Kasumi-1 (cell line): Measurements from ENCODE around the gene APCDD1.

ENCODE experiments used
- DNase-seq, 2 experiments: peaks; one replicate each; lab custom pipeline; 2025; lab: John Stamatoyannopoulos, UW

APCDD1 gene

GRCh38 chr18:10432781-10433180, 21.7 kb upstream of the APCDD1 start:
- no peak for DNase-seq

GRCh38 chr18:10436160-10436559, 18.3 kb upstream of the APCDD1 start:
- no peak for DNase-seq

- DNase-seq = no peak
Observed at GRCh38 chr18:10437837-10438236, 16.6 kb upstream of the APCDD1 start.

GRCh38 chr18:10439898-10440297, 14.5 kb upstream of the APCDD1 start:
- no peak for DNase-seq

GRCh38 chr18:10440884-10441283, 13.6 kb upstream of the APCDD1 start:
- no peak for DNase-seq

- DNase-seq = no peak
Observed at GRCh38 chr18:10441472-10441871, 13.0 kb upstream of the APCDD1 start.

GRCh38 chr18:10442551-10442971, 11.9 kb upstream of the APCDD1 start:
- no peak for DNase-seq

- no peak for DNase-seq
Observed at GRCh38 chr18:10443001-10443400, 11.4 kb upstream of the APCDD1 start.

- DNase-seq = no peak
Observed at GRCh38 chr18:10444314-10445006, 10.0 kb upstream of the APCDD1 start.

GRCh38 chr18:10449396-10449795, 5.0 kb upstream of the APCDD1 start:
- DNase-seq = no peak

- DNase-seq = no peak
Observed at GRCh38 chr18:10450986-10451385, 3.4 kb upstream of the APCDD1 start.

GRCh38 chr18:10453261-10453805, 1.1 kb upstream of the APCDD1 start:
- no peak for DNase-seq

GRCh38 chr18:10454681-10455557, 484 bp downstream of the APCDD1 start:
- no peak for DNase-seq

GRCh38 chr18:10455726-10456453, 1.5 kb downstream of the APCDD1 start:
- no peak for DNase-seq

- no peak for DNase-seq
Observed at GRCh38 chr18:10456718-10457117, 2.3 kb downstream of the APCDD1 start.

- DNase-seq = no peak
Observed at GRCh38 chr18:10457128-10457527, 2.7 kb downstream of the APCDD1 start.

- DNase-seq = no peak
Observed at GRCh38 chr18:10457767-10458166, 3.3 kb downstream of the APCDD1 start.

GRCh38 chr18:10458691-10459090, 4.3 kb downstream of the APCDD1 start:
- no peak for DNase-seq

- no peak for DNase-seq
Observed at GRCh38 chr18:10459587-10459986, 5.2 kb downstream of the APCDD1 start.

- DNase-seq = no peak
Observed at GRCh38 chr18:10460414-10461018, 6.1 kb downstream of the APCDD1 start.

- DNase-seq = no peak
Observed at GRCh38 chr18:10461989-10462388, 7.6 kb downstream of the APCDD1 start.

- DNase-seq = no peak
Observed at GRCh38 chr18:10462597-10462996, 8.2 kb downstream of the APCDD1 start.
